Parathyroid adenoma (tissue), 2 donors: Measurements from ENCODE around the gene LRP1B.

Source experiments
- H2AFZ ChIP-seq: fragments of 300-600 bp; sonication (generic); one replicate; pipeline ENCODE4 v1.7.0; 2017; ENCODE audit warnings: antibody characterized with exemption, mild to moderate bottlenecking
- H3K27ac ChIP-seq: fragments of 300-600 bp; sonication (generic); one replicate; pipeline ENCODE4 v1.7.0; 2017
- H3K27me3 ChIP-seq: fragments of 300-600 bp; sonication (generic); one replicate; pipeline ENCODE4 v1.7.0; 2017; ENCODE audit warnings: low read length; ENCODE audit not compliant: control insufficient read depth, insufficient read depth
- H3K36me3 ChIP-seq: fragments of 300-600 bp; sonication (generic); one replicate; pipeline ENCODE4 v1.7.0; 2017; ENCODE audit warnings: low read length; ENCODE audit not compliant: control insufficient read depth, insufficient read depth
- H3K4me1 ChIP-seq: fragments of 300-600 bp; sonication (generic); one replicate; pipeline ENCODE4 v1.7.0; 2017; ENCODE audit warnings: control low read depth
- H3K4me2 ChIP-seq: fragments of 300-600 bp; sonication (generic); one replicate; pipeline ENCODE4 v1.7.0; 2017; ENCODE audit warnings: low read length
- H3K4me3 ChIP-seq: fragments of 300-600 bp; sonication (generic); one replicate; pipeline ENCODE4 v1.7.0; 2017; ENCODE audit warnings: low read depth, low read length
- H3K79me2 ChIP-seq: fragments of 300-600 bp; sonication (generic); one replicate; pipeline ENCODE4 v1.7.0; 2017; ENCODE audit warnings: control low read depth
- H3K9ac ChIP-seq: fragments of 300-600 bp; sonication (generic); one replicate; pipeline ENCODE4 v1.7.0; 2017; ENCODE audit warnings: mild to moderate bottlenecking
- H3K9me3 ChIP-seq: fragments of 300-600 bp; sonication (generic); one replicate; pipeline ENCODE4 v1.7.0; 2017; ENCODE audit warnings: low read length; ENCODE audit not compliant: control insufficient read depth
- TF ChIP-seq, protein P1 (sequence below): fragments of 300-600 bp; sonication (generic); IDR thresholded peaks from one replicate; pipeline ENCODE4 v1.7.0; 2017; ENCODE audit warnings: antibody characterized with exemption, mild to moderate bottlenecking
- donor health status: primary hyperparathyroidism.

LRP1B gene

DNA sequence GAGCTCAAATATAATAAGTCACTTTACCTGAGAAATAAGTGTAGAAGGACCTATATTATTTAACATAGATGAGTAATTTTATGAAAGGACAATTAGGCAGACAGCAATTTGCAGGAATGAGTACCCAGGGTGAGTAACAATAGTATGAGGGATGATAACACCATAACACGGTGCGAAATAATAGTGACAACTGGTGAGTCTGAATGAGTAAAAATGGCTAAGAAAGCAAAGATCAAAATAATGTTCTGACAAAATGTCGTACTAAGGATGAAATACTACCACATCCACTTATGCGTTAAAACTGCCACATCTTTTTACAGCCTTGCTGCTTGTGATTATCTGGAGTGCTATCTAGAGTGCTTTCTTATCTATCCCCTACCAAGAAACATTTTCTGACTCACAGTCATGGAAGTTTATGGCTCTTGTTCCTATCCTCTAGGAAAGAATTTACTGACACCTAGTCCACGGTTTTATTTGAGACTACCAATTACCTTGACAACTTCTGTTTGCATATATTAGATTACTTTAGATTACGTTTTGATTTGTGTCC is 929.7 kb downstream of the LRP1B start:
- no peak overlapping the region for H2AFZ ChIP-seq
- H3K4me2 ChIP-seq = no peak overlapping the region
- no peaks in the 10 kb centered on the region for H3K79me2 ChIP-seq
- no peaks in the 10 kb centered on the region for H3K4me1 ChIP-seq
- H3K27me3 ChIP-seq = no peaks in the 10 kb centered on the region
- H3K4me3 ChIP-seq = no peak overlapping the region
- no peaks in the 10 kb centered on the region for H3K36me3 ChIP-seq
- no peak overlapping the region for H3K9ac ChIP-seq
- no peak overlapping the region for H3K27ac ChIP-seq
- no peaks in the 10 kb centered on the region for H3K9me3 ChIP-seq
- TF ChIP-seq, protein P1, sequence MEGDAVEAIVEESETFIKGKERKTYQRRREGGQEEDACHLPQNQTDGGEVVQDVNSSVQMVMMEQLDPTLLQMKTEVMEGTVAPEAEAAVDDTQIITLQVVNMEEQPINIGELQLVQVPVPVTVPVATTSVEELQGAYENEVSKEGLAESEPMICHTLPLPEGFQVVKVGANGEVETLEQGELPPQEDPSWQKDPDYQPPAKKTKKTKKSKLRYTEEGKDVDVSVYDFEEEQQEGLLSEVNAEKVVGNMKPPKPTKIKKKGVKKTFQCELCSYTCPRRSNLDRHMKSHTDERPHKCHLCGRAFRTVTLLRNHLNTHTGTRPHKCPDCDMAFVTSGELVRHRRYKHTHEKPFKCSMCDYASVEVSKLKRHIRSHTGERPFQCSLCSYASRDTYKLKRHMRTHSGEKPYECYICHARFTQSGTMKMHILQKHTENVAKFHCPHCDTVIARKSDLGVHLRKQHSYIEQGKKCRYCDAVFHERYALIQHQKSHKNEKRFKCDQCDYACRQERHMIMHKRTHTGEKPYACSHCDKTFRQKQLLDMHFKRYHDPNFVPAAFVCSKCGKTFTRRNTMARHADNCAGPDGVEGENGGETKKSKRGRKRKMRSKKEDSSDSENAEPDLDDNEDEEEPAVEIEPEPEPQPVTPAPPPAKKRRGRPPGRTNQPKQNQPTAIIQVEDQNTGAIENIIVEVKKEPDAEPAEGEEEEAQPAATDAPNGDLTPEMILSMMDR = no peak

DNA sequence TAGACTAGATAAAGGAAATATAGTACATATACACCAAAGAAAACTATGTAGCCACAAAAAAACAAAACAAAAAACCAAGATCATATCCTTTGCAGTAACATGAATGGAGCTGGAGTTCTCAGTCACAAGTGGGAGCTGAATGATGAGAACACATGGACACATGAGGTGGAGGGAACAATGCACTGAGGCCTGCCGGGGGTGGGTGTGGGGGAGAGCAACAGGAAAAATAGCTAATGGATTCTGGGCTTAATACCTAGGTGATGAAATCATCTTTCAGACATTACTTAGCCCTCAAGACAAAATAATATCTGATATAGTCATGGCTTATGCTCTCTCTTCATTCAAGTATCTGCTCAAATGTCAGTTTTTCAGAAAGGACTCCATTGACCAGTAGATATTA is 930.6 kb downstream of the LRP1B start:
- Histone ChIP-seq H3K27me3 (no peaks in the 10 kb centered on the region), H3K4me2 (no peak overlapping the region), H3K9ac (no peak overlapping the region), H3K4me1 (no peaks in the 10 kb centered on the region), H2AFZ (no peak overlapping the region), H3K27ac (no peak overlapping the region), H3K4me3 (no peak overlapping the region), H3K36me3 (no peaks in the 10 kb centered on the region), H3K9me3 (no peaks in the 10 kb centered on the region), H3K79me2 (no peaks in the 10 kb centered on the region)
- TF ChIP-seq, protein P1 = no peak

DNA sequence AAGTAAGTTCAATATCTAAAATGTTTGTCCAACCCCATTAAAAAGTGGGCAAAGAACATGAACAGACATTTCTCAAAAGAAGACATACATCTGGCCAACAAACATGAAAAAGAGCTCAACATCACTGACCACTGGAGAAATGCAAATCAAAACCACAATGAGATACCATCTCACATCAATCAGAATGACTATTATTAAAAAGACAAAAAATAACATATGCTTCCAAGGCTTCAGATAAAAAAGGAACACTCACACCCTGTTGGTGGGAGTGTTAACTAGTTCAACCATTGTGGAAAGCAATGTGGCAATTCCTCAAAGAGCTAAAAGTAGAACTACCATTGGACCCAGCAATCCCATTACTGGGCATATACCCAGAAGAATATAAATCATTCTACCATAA is 931.1 kb downstream of the LRP1B start:
- Histone ChIP-seq H3K36me3 (no peaks in the 10 kb centered on the region), H3K27ac (no peak overlapping the region), H3K9me3 (no peaks in the 10 kb centered on the region), H3K4me3 (no peak overlapping the region), H3K79me2 (no peaks in the 10 kb centered on the region), H3K9ac (no peak overlapping the region), H3K27me3 (no peaks in the 10 kb centered on the region), H3K4me2 (no peak overlapping the region), H2AFZ (no peak overlapping the region), H3K4me1 (no peaks in the 10 kb centered on the region)
- TF ChIP-seq, protein P1 = no peak

DNA sequence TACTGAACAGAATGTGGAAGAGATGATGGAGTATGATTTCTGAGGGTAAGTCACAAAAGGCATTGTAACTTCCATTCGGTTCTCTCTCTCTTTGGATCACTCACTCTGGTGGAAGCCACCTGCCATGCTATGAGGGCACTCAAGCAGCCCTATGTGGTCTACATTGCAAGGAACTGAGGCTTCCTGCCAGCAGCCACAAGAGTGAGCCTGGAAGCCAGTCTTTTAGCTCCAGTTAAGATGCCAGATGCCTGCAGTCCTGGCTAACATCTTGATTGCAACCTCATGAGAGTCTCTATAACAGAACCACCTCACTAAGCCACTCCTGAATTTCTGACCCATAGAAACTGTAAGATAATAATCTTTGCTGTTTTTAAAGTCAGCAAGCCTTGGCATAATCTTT is 935.7 kb downstream of the LRP1B start:
- no peaks in the 10 kb centered on the region for H3K36me3 ChIP-seq
- TF ChIP-seq, protein P1 = no peak

DNA sequence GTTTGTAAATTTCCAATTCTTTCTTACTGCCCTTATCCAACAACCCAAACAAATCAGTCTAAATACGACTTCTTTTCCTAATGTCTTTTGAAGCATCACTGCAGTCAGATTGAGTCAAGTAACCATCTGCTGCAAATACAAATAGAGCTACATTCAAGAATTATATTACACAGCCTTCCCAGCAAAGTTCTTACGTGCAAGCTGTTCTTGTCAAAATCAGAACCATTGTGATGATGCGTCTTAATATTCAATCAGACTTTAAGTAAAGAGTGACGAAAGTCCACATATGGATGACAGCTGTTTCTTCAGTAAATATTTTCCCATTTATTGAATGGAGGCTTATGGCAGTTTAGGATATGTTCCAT is 943.8 kb downstream of the LRP1B start:
- Histone ChIP-seq H3K79me2 (no peaks in the 10 kb centered on the region), H3K36me3 (no peaks in the 10 kb centered on the region), H3K4me3 (no peak overlapping the region), H3K9ac (no peak overlapping the region), H3K9me3 (no peaks in the 10 kb centered on the region), H3K4me2 (no peak overlapping the region), H2AFZ (no peak overlapping the region), H3K4me1 (no peaks in the 10 kb centered on the region), H3K27ac (no peak overlapping the region), H3K27me3 (no peaks in the 10 kb centered on the region)
- TF ChIP-seq, protein P1 = no peak

More for the DNA sequence above, 935.7 kb downstream of the LRP1B start:
- Histone ChIP-seq H3K9ac (no peak overlapping the region), H3K27me3 (no peaks in the 10 kb centered on the region), H3K9me3 (no peaks in the 10 kb centered on the region), H3K27ac (no peak overlapping the region), H3K4me1 (no peaks in the 10 kb centered on the region), H3K4me3 (no peak overlapping the region), H2AFZ (no peak overlapping the region), H3K4me2 (no peak overlapping the region), H3K79me2 (no peaks in the 10 kb centered on the region)
